HG03196 (cell line): ENCODE measurements around the gene LTO1.
"Not testable (repeated sequence)": the region's sequence is repeated elsewhere in the genome, so short reads cannot be mapped to it uniquely, and the experiment has no call there.

Experiments used
- ATAC-seq: cut with Tn5 transposase; IDR thresholded peaks from one replicate; pipeline ENCODE4 v1.9.1; 2021; ENCODE audit not compliant: unreplicated experiment

Gene LTO1

GRCh38 chr11:69702239-69702691, 27.1 kb upstream of the LTO1 start:
- ATAC-seq: no peak

GRCh38 chr11:69700278-69701140, 25.4 kb upstream of the LTO1 start:
- ATAC-seq: no peak

- no peak for ATAC-seq
These were observed 24.1 kb upstream of the LTO1 start for GRCh38 chr11:69699213-69699612.

GRCh38 chr11:69698362-69698761, 23.2 kb upstream of the LTO1 start:
- ATAC-seq: no peak

- ATAC-seq: no peak
These were observed 22.7 kb upstream of the LTO1 start for GRCh38 chr11:69697861-69698260.

GRCh38 chr11:69697469-69697843, 22.3 kb upstream of the LTO1 start:
- no peak for ATAC-seq

GRCh38 chr11:69696749-69697468, 21.8 kb upstream of the LTO1 start:
- no peak for ATAC-seq

- ATAC-seq: not testable (repeated sequence)
These were observed 20.8 kb upstream of the LTO1 start for GRCh38 chr11:69695995-69696394.

GRCh38 chr11:69695581-69695980, 20.4 kb upstream of the LTO1 start:
- ATAC-seq: no peak

- ATAC-seq: no peak
These were observed 19.6 kb upstream of the LTO1 start for GRCh38 chr11:69694781-69695180.

GRCh38 chr11:69692422-69692821, 17.3 kb upstream of the LTO1 start:
- no peak for ATAC-seq

- ATAC-seq: no peak
These were observed 16.3 kb upstream of the LTO1 start for GRCh38 chr11:69691463-69691862.

GRCh38 chr11:69689484-69690319, 14.5 kb upstream of the LTO1 start:
- ATAC-seq: no peak

GRCh38 chr11:69687969-69688771, 13.0 kb upstream of the LTO1 start:
- ATAC-seq: not testable (repeated sequence)

GRCh38 chr11:69686856-69687255, 11.7 kb upstream of the LTO1 start:
- no peak for ATAC-seq

- ATAC-seq: no peak
These were observed 11.3 kb upstream of the LTO1 start for GRCh38 chr11:69686452-69686851.

- no peak for ATAC-seq
These were observed 10.2 kb upstream of the LTO1 start for GRCh38 chr11:69685348-69685747.

GRCh38 chr11:69684651-69685050, 9.5 kb upstream of the LTO1 start:
- ATAC-seq: no peak

GRCh38 chr11:69683764-69684333, 8.7 kb upstream of the LTO1 start:
- ATAC-seq: no peak

GRCh38 chr11:69682681-69683326, 7.7 kb upstream of the LTO1 start:
- ATAC-seq: no peak
